ENCODE results near the gene PLXDC2.

Gene PLXDC2

GRCh38 chr10:20232079-20232705, 416.0 kb downstream of the PLXDC2 start:
- no peak for DNase-seq

DNA sequence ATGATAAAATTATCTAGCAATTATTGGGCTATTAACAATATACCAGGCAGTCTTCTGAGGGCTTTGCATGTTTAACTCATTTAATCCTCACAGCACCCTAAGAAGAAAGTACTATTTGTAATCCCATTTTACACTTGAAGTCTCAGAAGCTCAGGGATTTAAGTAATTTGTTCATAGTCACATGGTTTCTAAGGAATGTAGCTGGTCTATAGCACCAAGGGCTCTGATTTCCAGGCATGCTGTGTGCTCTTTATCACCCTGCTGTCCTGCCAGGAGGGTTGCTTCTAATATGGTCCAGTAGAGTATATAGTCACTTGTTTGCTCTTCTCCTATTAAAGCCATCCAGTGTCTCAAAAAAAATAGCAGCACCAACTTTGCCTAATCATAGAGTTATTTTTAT, 417.2 kb downstream of the PLXDC2 start:
- no peak for DNase-seq

DNA sequence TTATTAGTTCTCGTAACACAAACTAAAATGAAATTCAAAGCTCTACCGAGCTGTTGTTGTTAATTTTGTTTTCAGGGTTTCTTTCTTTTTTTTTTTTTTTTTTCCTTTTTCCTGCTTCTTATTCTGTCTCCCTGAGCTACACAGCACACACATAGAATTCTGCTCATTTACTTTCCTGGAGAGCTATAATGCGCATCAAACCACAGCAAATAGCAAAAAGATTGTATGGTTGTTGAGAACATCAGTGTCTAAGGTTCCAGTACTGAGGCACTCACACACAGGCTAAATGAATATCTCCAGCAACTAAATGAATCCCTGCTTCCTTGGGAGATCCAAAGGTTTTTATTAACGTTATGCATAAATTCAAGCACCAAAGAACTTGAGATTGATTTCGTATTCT, 418.3 kb downstream of the PLXDC2 start:
- no peak for DNase-seq

- DNase-seq, result no peak
Measured at GRCh38 chr10:20237091-20237570, 420.9 kb downstream of the PLXDC2 start.

DNA sequence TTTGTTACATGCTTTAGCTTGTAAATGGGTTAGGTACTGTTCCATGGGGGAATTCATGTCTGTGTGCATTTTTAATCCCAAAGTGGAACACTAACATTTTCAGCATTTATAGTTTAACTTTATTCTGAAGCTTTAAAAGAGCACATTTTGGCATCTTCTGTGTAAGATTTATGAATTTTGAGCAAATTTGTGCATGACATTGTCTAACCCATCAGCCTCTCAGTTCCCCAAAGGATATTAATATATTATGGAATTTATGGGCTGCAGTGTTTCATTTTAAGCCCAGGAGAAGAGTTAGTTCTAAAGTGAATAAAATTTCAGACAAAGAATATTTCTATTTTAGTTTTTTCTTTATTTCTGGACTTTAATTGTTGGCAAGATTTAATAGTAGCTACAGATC, 421.4 kb downstream of the PLXDC2 start:
- DNase-seq, result no peak

DNA sequence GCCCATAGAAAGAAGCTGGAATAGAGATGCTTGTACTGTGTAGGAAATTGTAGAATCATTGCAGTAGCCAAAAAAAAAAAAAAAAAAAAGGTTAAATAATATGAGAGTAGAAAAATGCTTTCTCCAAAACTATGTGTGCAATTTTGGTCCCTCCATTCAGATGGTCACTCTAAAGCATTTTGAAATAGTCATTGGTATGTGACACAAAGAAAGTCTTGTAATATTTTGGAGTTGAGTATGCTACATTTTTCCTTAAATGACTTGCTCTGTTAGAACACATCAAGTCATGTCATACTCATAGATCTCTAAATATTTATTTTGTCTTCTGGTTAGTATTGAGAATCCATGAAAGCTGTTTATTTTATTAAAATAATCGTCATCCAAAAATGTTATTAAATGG, 424.4 kb downstream of the PLXDC2 start:
- no peak for DNase-seq

- DNase-seq, result no peak
Measured at GRCh38 chr10:20247454-20247853, 431.2 kb downstream of the PLXDC2 start.

DNA sequence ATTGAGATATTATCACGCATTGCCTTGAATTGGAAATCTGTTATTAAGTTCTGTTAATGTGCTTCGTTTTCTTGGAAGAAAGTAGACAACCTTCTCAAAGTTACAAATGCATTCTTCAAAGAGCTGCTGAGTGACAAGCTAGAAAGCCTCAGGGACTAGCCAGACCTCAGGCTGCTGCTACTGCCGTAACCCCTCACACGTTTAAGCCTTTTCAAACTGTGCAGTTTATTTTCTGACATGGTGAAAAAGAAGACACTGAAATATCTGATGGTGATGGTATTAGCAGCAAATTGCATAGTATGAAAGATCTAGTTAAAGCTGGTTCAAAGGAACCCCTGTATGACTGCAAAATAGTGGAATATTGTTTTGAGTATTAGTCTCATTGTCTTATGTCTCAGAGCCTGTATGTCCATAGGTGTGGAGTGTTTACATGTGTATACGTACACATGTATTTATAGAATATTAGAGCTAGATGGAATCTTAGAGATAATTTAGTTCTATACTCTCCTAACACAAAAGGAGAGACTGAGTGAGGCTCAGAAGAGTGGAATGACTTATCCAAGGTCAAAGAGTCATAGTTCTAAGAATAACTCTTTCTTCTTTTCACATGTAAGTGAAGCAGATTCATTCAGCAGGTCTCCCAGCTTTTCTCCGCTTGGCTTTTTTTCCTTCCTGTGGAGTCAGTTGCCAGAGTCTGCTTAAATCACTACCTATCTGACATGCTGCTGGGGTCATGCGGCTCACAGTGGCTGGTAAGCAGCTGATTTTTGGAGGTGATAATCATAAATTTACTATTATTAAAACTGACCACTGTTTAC, 431.9 kb downstream of the PLXDC2 start:
- no peak for DNase-seq

GRCh38 chr10:20254078-20254477, 437.8 kb downstream of the PLXDC2 start:
- DNase-seq, result no peak

DNA sequence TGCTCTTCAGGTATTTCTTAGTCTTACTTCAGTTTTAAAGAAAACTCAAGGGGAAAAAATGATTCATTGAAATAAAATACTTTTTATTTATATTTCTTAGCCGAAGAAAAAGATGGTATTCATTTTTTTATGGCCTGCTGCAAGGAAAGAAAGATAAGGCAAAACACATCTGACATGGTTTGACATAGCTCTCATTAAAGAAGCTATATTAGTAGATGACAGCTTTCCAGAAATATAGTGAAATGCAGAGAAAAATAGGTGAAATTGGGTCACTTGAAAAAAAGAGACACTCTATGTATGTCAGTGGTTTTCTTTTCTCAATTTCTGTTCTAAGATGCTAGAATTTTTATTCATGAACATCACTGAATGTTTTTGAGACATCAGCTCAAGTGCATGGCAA, 438.3 kb downstream of the PLXDC2 start:
- DNase-seq, result no peak

GRCh38 chr10:20256969-20257368, 440.7 kb downstream of the PLXDC2 start:
- DNase-seq, result no peak

DNA sequence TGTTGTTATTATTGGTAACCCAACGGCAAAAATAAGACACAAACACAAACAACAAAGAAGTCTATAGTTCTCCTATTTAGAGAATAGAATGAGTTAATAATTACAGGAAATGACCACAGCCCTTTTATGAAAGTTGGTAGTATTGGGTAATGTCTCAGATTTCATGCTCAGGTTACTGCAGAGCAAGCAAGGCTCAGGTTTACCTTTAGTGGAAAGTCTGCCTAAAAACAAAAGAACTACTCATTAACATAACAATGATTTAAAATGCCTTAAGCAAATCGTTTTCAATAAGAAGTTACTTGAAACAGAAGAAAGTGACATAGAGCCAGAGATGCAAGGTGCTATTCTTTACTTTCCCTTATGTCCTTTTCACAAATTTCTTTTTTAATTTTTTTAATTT, 441.2 kb downstream of the PLXDC2 start:
- no peak for DNase-seq

- no peak for DNase-seq
Measured at GRCh38 chr10:20265146-20265545, 448.9 kb downstream of the PLXDC2 start.

- no peak for DNase-seq
Measured at GRCh38 chr10:20267734-20268133, 451.5 kb downstream of the PLXDC2 start.

- DNase-seq, result no peak
Measured at GRCh38 chr10:20271490-20271889, 455.3 kb downstream of the PLXDC2 start.

GRCh38 chr10:20272608-20273007, 456.4 kb downstream of the PLXDC2 start:
- no peak for DNase-seq

GRCh38 chr10:20274571-20274970, 458.3 kb downstream of the PLXDC2 start:
- DNase-seq, result no peak

- DNase-seq, result no peak
Measured at GRCh38 chr10:20276127-20276979, 460.1 kb downstream of the PLXDC2 start.

GRCh38 chr10:20277820-20278219, 461.6 kb downstream of the PLXDC2 start:
- no peak for DNase-seq

DNA sequence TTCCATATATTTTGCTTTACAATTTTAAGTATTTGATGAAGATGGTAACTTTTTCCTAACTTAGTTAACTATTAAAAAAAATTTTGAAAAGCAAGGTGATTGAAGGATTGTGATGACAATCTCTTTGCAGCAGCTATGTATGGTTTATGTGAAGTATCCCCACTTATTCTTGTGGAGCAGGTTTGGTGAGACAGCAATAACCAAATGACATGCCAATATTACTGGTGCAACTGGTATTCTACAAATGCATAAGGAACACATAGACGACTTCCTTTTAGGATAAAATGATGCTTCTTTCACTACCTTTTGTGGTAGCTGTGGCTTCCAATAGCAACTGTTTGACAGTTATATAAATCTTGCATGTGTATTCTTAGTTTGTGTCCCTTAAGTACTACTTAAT, 465.3 kb downstream of the PLXDC2 start:
- DNase-seq, result no peak

DNA sequence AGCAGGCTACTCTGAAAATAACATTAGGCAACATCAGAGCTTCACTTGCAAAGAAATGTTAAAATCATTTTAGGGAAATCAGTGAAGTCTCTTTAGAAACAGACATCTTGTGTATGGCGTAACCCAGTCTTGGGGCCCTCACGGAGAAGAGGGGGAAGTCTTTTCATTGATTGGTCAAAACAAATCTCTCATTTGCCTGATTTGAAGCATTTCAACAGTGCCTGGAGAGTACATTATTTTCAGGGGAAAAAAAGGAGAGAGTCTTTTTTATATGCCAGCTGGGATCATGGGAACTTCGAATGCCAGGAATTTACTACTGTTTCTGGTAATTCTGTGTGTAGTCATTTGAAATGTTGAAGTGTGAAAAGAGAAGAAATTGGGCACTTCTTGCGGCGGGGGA, 471.4 kb downstream of the PLXDC2 start:
- DNase-seq, result no peak

GRCh38 chr10:20288060-20288459, 471.8 kb downstream of the PLXDC2 start:
- no peak for DNase-seq

- DNase-seq, result no peak
Measured at GRCh38 chr10:20289070-20289828, 473.0 kb downstream of the PLXDC2 start.

All from NCI-H1694 treated with DMSO at 0.1 percent for 48 hours (cell line).